Stimulated activated CD4-positive, alpha-beta T cell treated with anti-CD3 and anti-CD28 coated beads, Interleukin-12 subunit alpha, Interleukin-12 subunit beta, amount 100 ng/mL, for 48 hours (primary cell): Measurements from ENCODE around the gene SNRNP25.

ENCODE experiments used
- DNase-seq, 3 donors: peaks; one replicate each; pipeline ENCODE4 v3.0.0-alpha.2; 2020; ENCODE audit warnings: low read depth in 2 of 3, low spot score in 1 of 3

Gene SNRNP25

GRCh38 chr16:77273-77806, 23.7 kb downstream of the SNRNP25 start:
- peak in 2 of 3 donors; percentile 28 to 35 for DNase-seq

- DNase-seq = peak; percentile 62 to 78 (median 68)
Observed at GRCh38 chr16:77807-78443, 24.3 kb downstream of the SNRNP25 start, which contains the start of gene MPG. TSS of gene MPG (plus strand) at chr16:78225. CDS start at chr16:78310, 85 bp downstream.

GRCh38 chr16:78444-79150, 25.0 kb downstream of the SNRNP25 start:
- no peak for DNase-seq

GRCh38 chr16:79151-80054, 25.8 kb downstream of the SNRNP25 start:
- no peak for DNase-seq

- DNase-seq = no peak
Observed at GRCh38 chr16:83060-83603, 29.5 kb downstream of the SNRNP25 start.

GRCh38 chr16:83781-84615, 30.4 kb downstream of the SNRNP25 start:
- DNase-seq = no peak

GRCh38 chr16:84718-85406, 31.2 kb downstream of the SNRNP25 start:
- peak; percentile 39 to 53 (median 50) for DNase-seq

GRCh38 chr16:85407-85782, 31.8 kb downstream of the SNRNP25 start:
- DNase-seq = no peak

- DNase-seq = no peak
Observed at GRCh38 chr16:85865-86264, 32.2 kb downstream of the SNRNP25 start.

- no peak for DNase-seq
Observed at GRCh38 chr16:86483-86952, 32.9 kb downstream of the SNRNP25 start.

- no peak for DNase-seq
Observed at GRCh38 chr16:88613-89012, 35.0 kb downstream of the SNRNP25 start.

GRCh38 chr16:89391-90302, 36.0 kb downstream of the SNRNP25 start:
- no peak for DNase-seq

- no peak for DNase-seq
Observed at GRCh38 chr16:91484-91883, 37.9 kb downstream of the SNRNP25 start.

- DNase-seq = no peak
Observed at GRCh38 chr16:92431-93339, 39.1 kb downstream of the SNRNP25 start.

GRCh38 chr16:94918-95265, 41.3 kb downstream of the SNRNP25 start:
- no peak for DNase-seq

GRCh38 chr16:96935-97381, 43.3 kb downstream of the SNRNP25 start:
- peak; percentile 79 to 88 (median 84) for DNase-seq

- no peak for DNase-seq
Observed at GRCh38 chr16:97822-98221, 44.2 kb downstream of the SNRNP25 start.
